HK-2 (cell line): ENCODE measurements around the gene RNF213.
A peak's percentile ranks its signal among the peaks of the same experiment; 100 is the strongest.

Source experiments
- DNase-seq: peaks from one replicate; pipeline ENCODE4 v3.0.0-alpha.2; 2018; ENCODE audit not compliant: unreplicated experiment

RNF213 gene

DNA sequence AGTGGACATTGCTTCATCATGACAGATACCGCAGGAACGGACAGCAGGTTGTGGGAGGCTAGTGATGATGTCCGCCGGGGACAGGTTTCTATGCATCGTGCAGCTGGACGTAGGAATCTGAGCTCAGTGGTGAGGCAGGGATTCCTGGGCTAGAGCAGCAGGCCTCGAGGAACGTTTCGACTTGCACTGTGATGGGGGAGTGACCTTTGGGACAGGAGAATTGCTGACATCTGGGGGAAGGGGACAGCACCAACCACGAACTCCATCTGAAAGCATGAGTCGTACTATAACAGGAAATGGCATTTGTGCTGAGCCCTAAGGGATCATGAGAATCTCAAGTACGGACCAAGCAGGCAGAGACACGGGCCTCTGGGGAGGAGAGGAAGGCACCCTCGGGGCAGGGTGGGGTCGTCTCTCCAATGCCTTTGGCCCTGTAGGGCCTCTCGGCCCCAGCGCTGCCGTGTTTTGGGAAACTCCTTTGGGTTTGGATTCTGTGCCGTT is 88.5 kb downstream of the RNF213 start:
- DNase-seq, result peak; percentile 25

DNA sequence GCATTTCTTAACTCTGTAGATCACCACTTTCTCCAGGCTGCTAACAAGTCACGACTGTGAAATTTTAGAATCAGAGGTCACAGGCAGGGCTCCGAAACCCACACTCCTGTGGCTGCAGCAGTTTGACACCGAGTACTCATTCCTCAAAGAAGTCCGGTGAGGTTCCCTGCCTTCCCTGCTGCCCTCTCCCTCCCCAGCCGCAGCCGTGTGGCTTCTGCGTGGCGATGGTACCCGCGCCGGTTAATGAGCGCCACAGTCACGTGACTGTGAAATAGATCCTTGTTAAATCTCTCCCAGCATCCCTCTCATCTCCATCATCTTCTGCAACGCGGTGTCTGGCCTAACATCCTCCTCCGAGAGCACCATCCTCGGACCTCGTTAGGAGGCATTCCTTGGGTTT is 89.1 kb downstream of the RNF213 start:
- no peak for DNase-seq

DNA sequence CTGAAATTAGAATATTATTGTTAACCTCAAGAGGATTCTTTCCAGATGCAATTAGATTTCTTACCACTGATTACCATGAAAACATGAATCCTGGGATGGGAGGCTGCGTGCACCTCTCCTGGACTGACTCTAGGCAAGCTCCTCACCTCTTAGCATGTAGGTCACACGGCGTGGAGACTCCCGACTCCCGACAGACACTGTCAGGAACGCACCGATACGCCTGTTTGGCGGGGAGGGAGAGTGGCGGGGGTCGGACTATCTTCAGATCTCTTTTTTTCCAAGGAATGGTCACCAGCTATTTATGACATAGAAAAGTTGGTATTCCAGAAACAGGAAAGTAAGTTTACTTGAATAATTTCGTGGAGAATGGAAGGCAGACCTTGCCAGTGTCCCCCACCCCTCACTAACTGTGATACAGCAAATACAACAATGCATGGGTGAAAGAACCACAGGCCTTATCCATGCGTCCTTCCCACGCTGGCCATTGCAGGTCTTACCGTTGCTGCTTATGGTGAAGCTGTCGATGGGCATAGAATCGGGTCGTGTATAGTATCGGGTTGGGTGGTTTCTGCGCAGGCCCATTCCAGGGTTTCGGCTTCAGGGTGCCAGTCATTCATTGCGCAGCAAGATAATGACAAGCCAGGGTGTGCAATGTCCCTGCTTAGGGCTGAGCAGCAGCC is 91.7 kb downstream of the RNF213 start:
- no peak for DNase-seq

DNA sequence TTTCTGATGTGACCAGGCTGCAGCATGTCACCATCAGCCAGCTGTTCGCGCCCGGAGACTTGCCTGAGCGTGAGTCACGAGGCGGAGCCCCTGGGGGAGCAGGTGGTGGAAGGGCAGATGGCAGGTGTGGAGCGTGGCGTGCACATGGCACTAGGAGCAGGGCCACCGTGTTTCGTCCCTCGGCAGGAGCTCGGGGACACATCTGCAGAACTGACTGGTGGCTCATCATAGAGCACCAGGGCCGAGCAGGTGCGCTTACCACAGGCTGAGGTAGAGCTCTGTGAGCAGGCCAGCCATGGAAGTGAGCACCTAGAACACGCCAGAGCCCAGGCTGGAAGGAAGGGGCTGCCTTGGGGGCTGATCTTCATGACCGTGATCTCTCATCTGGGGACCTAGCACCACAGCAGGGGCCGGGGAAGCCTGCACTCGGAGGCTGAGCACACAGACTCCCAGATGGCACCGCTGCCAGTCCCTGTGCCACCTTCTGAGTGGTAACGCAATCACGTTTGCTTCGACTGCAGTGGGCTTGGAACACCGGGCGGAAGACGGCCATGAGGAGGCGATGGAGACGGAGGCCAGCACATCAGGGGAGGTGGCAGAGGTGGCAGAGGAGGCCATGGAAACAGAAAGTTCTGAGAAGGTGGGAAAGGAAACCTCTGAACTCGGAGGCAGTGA is 92.5 kb downstream of the RNF213 start:
- no peak for DNase-seq

DNA sequence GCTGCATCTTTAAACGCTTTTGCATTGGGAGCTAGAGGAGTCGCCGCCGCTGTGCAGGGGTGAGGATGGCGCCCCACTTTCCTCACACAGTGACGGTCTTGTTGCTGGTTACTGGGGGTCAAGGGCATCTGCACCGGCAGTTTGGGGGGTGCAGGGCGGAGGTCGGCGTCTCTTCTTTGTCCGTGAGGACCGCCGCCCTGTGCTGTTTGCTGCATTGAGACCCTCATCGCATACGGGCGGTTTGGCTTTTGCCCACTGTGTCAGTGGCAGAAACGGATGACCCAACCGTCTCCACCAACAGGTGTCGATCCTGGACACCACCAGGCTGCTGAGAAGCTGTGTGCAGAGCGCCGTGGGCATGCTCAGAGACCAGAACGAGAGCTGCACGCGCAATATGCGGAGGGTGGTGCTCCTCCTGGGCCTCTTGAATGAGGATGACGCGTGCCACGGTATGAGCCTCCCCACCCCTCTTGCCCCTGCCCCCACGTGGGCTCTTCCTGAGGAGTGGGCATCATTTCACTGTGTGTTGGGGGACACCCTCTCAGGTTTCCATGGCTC is 93.1 kb downstream of the RNF213 start:
- DNase-seq, result no peak

DNA sequence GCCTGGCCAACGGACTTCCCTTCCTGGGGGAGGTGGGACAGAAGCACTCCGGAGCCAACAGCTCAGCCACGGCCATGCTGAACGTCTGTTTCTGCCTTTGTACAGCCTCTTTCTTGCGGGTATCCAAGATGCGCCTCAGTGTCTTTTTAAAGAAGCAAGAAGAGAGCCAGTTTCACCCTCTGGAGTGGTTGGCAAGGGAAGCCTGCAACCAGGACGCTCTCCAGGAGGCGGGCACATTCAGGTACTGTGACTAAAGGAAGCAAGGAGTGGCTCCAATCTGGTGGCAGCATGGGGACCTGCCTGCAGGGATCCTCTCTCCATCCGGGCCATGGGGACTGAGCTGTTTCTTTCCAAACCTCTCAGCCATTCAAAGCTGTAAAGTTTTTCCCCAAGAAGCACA is 93.7 kb downstream of the RNF213 start:
- DNase-seq, result no peak

- DNase-seq, result no peak
These were observed 95.7 kb downstream of the RNF213 start for GRCh38 chr17:80356231-80356856.

DNA sequence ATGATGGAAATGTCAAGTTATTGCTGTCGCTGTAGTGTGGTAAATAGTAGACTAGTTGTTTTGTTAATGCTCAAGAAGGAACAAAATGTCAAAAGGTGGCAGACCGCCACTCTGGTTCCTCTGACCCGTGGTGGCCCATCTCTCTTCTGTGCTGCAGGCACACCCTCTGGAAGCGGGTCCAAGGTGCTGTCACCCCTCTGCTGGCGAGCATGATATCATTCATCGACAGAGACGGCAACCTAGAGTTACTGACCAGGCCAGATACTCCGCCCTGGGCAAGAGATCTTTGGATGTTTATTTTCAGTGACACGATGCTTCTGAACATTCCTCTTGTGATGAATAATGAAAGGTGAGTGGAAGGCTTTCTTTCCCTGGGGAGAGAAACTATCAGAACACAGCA is 97.5 kb downstream of the RNF213 start:
- no peak for DNase-seq

- no peak for DNase-seq
These were observed 98.2 kb downstream of the RNF213 start for GRCh38 chr17:80358861-80359260.

- DNase-seq, result no peak
These were observed 98.9 kb downstream of the RNF213 start for GRCh38 chr17:80359422-80360110.

DNA sequence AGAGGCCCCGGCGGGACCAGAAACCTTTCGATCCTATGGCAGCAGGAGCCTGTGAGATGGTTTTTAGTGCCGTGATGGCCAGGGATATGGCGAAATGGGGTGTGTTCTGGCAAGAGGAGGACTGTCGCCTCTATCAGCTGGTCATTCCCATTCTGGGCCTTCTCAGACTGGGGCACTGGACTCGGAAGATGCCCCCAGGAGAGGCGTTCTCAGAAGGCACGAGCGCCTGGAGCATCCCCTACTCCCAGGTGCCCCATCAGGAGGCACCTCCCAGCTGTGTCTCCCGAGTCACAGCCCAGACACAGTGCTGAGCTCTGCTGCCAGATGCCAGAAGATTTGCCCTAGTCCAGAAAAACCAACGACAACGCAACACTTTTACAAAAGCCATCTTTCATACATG is 99.7 kb downstream of the RNF213 start:
- no peak for DNase-seq

DNA sequence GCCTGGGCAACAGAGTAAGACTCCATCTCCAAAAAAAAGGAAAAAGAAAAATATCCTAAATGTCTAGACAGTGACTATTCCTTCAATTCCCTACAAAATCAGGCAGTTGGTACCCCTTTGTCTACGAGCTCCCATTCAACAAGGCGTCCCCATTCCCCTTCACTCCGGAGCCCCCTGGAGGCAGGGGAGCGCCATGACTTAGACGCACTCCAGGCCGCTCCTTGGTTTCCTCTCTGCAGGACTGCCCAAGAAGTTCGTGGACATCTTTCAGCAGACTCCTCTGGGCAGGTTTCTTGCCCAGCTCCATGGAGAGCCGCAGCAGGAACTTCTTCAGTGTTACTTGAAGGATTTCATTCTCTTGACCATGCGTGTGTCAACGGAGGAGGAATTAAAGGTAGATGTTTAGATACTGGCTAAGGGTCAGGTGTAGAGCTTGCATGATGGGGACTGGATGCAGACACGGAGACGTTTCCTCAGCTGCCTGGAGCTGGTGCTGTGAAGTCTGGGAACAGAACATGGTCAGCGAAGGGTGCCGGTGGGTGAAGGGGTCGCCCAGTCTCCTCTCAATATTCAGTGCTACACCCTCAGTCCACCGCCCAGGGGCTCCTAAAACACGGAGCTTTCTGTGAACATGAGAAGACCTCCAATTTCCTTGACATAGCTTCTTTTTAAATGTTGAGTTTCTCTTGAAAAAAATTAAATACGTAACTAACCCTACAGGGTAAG is 101.0 kb downstream of the RNF213 start:
- peak; percentile 11 for DNase-seq

- DNase-seq, result no peak
These were observed 101.9 kb downstream of the RNF213 start for GRCh38 chr17:80362428-80363119.

DNA sequence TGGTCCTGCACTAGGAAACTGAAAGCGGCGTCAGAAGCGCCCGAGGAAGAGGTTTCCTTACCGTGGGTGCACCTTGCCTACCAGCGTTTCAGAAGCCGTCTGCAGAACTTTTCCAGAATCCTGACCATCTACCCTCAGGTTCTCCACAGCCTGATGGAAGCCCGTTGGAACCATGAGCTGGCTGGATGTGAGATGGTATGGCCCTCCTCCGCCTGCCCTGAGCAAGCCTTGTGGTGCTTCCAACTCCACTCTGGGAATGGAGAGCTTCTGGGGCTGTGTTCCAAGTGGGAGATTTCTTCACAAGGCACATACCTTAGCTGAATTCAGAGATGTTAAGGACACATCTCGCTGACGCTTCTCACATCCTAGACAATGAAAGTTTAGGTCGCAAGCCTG is 102.5 kb downstream of the RNF213 start:
- DNase-seq, result no peak

GRCh38 chr17:80363518-80364090 is 103.0 kb downstream of the RNF213 start:
- no peak for DNase-seq

- peak; percentile 31 for DNase-seq
These were observed 103.5 kb downstream of the RNF213 start for GRCh38 chr17:80364091-80364691.

DNA sequence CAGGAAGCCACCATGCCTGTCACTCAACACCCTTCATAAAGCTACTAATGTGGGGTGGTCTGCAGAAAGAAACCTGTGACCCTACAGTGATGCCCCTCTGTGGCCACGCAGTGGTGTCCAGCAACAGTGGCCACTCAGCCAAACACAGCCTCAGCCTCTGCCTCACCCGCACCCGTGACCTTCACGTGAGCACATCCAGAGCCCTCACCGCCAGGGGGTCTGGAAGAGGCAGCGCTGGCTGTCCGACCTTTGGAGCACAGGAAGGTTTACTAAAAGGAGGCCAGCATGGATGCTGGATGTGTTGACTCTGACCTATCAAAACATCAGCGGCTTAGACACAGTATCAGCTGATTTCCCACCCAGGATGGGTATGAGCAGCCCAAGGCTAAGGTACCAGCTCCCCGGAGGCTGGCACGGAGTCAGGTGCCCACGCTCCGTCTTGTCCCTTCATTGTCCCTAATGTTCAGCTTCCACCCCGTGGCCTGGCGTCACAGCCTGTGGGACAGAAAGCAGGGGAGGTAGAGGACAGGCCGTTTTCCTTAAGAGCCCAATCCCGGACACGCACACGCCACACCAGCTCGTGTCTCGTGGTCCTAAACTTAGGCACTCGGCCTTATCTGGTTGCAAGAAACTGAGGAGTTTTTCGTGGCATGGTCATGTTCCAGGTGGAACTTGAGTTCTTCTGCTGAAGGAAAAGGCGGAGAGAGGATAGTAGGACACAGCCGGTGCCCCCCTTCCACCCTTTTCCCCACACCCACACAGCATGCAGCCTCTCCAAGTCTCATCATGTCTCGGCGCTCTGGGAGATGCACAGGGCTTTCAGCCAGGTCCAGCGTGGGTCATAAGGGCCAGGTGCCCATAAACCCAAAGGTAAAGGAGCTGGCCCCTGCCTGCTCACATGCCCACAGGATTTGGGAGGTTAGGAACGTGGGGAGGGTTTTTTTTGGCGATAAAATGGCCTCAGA is 104.6 kb downstream of the RNF213 start:
- DNase-seq, result no peak

GRCh38 chr17:80365983-80366382 is 105.3 kb downstream of the RNF213 start:
- DNase-seq, result no peak

DNA sequence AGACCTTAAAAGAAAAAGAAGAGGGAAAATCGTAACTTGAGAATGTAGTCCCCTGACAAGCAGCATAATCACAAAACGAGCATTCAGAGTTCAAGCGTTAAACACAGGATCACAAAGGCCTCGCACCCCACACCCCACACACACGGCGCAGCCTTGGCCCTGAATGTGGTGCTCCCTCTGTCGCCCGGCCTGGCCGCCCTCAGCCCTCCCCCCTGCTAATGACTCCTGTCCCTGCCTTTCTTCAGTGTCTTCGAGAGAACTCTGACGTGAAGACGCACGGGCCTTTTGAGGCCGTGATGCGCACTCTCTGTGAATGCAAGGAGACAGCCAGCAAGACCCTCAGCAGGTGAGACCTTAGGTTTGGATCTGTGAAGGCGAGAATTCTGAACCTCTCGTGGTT is 106.9 kb downstream of the RNF213 start:
- DNase-seq, result no peak
